Hepatocyte (in vitro differentiated cells): ENCODE data around the gene NINJ1. TPM values are rescaled to one million over a fixed set of nuclear protein-coding genes. Genes with fewer than 3 reads are reported as not detected.

Source experiments
- DNase-seq: peaks from one replicate; pipeline ENCODE4 v3.0.0-alpha.2; 2016; ENCODE audit warnings: low spot score
- H2AFZ ChIP-seq: fragments of 200-600 bp; sonication (generic); 2 replicates; pipeline ENCODE4 v1.6.0; 2016; ENCODE audit warnings: antibody characterized with exemption, mild to moderate bottlenecking
- H3K27ac ChIP-seq: fragments of 200-600 bp; sonication (generic); 2 replicates; pipeline ENCODE4 v1.5.1; 2016; ENCODE audit warnings: mild to moderate bottlenecking
- H3K27me3 ChIP-seq: fragments of 200-600 bp; sonication (generic); 2 replicates; pipeline ENCODE4 v1.6.1; 2016
- H3K36me3 ChIP-seq: fragments of 200-600 bp; sonication (generic); replicated peaks from 2 replicates; pipeline ENCODE4 v1.5.1; 2016; ENCODE audit warnings: low read depth; ENCODE audit not compliant: insufficient read depth
- H3K4me1 ChIP-seq: fragments of 200-600 bp; sonication (generic); 2 replicates; pipeline ENCODE4 v1.5.1; 2016; ENCODE audit warnings: mild to moderate bottlenecking, moderate library complexity; ENCODE audit not compliant: insufficient read depth
- H3K4me2 ChIP-seq: fragments of 200-600 bp; sonication (generic); 2 replicates; pipeline ENCODE4 v1.6.0; 2016
- H3K4me3 ChIP-seq: fragments of 200-600 bp; sonication (generic); 2 replicates; pipeline ENCODE4 v1.5.1; 2016; ENCODE audit warnings: mild to moderate bottlenecking
- H3K79me2 ChIP-seq: fragments of 200-600 bp; sonication (generic); 2 replicates; pipeline ENCODE4 v1.6.0; 2017; ENCODE audit warnings: mild to moderate bottlenecking
- H3K9me2 ChIP-seq: fragments of 200-600 bp; sonication (generic); replicated peaks from 2 replicates; pipeline ENCODE4 v1.6.0; 2017; ENCODE audit warnings: mild to moderate bottlenecking; ENCODE audit not compliant: insufficient read depth
- H3K9me3 ChIP-seq: fragments of 200-600 bp; sonication (generic); 2 replicates; pipeline ENCODE4 v1.5.1; 2016; ENCODE audit warnings: low read depth, mild to moderate bottlenecking
- H4K20me1 ChIP-seq: fragments of 200-600 bp; sonication (generic); 2 replicates; pipeline ENCODE4 v1.6.0; 2016; ENCODE audit warnings: mild to moderate bottlenecking; ENCODE audit not compliant: insufficient read depth, poor library complexity, severe bottlenecking
- EZH2 ChIP-seq: fragments of 200-600 bp; sonication (generic); IDR thresholded peaks from 2 replicates; pipeline ENCODE4 v1.6.1; 2016; ENCODE audit warnings: antibody characterized with exemption, mild to moderate bottlenecking, borderline replicate concordance
- EZH2phosphoT487 ChIP-seq: fragments of 200-600 bp; sonication (generic); IDR thresholded peaks from one replicate; pipeline ENCODE4 v1.6.1; 2018; ENCODE audit warnings: antibody characterized with exemption, mild to moderate bottlenecking, low read depth, moderate library complexity; ENCODE audit not compliant: unreplicated experiment, severe bottlenecking
- WGBS: methylation state at CpG from one replicate; pipeline ENCODE4 v1.1.6; 2016; ENCODE audit warnings: low lambda C conversion rate; ENCODE audit errors: missing lambda C conversion rate; 5-methylcytosine and 5-hydroxymethylcytosine counted together
- polyA plus RNA-seq: library from polyadenylated mRNA; unstranded; fragments of >200 nt; fragmentation: Nextera tagmentation; extraction: Ambion mirVana; gene quantifications from 2 replicates; pipeline ENCODE4 v1.2.1, GENCODE V29; 2016
- total RNA-seq: library from RNA; depleted of rRNA; stranded (reverse); fragments of >200 nt; gene quantifications from 2 replicates; pipeline ENCODE4 v1.2.3, GENCODE V29; 2014
- TF ChIP-seq, protein P1 (sequence below): fragments of 200-600 bp; sonication (generic); IDR thresholded peaks from 2 replicates; pipeline ENCODE4 v1.5.1; 2016; ENCODE audit warnings: antibody characterized with exemption, mild to moderate bottlenecking; ENCODE audit not compliant: poor library complexity

Gene NINJ1
- total and polyA plus RNA-seq, 2 experiments from 2014 or later = 55.4 to 135 TPM

DNA sequence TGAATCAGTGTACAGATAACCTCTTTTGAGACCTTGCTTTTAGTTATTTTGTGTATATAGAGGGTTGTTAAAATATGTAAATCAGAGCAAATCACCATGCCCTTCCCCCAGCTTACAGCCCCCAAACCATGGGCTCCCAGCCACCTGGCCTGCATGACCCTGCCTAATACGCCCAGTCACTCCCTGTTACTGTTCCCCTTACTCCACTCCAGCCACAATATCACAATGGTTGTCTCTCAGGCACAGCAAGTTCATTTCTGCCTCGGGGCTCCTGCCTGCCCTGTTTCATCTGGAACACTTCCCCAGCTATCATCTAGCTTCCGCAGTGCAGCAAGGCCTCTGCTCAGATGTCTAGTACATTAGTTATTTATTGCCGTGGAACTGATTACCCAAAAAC is 43.0 kb downstream of the NINJ1 start:
- no peaks in the 10 kb centered on the region for H3K36me3 ChIP-seq
- H3K79me2 ChIP-seq = no peaks in the 10 kb centered on the region
- H3K4me1 ChIP-seq = peaks cover 14% of the 10 kb centered on the region
- H3K9me2 ChIP-seq = no peaks in the 10 kb centered on the region
- H4K20me1 ChIP-seq = no peaks in the 10 kb centered on the region
- no peak overlapping the region for H2AFZ ChIP-seq
- 83% methylated on average over 4 of the region's 4 CpGs for WGBS
- DNase-seq = no peak
- no peak overlapping the region for H3K4me2 ChIP-seq
- TF ChIP-seq, protein P1, sequence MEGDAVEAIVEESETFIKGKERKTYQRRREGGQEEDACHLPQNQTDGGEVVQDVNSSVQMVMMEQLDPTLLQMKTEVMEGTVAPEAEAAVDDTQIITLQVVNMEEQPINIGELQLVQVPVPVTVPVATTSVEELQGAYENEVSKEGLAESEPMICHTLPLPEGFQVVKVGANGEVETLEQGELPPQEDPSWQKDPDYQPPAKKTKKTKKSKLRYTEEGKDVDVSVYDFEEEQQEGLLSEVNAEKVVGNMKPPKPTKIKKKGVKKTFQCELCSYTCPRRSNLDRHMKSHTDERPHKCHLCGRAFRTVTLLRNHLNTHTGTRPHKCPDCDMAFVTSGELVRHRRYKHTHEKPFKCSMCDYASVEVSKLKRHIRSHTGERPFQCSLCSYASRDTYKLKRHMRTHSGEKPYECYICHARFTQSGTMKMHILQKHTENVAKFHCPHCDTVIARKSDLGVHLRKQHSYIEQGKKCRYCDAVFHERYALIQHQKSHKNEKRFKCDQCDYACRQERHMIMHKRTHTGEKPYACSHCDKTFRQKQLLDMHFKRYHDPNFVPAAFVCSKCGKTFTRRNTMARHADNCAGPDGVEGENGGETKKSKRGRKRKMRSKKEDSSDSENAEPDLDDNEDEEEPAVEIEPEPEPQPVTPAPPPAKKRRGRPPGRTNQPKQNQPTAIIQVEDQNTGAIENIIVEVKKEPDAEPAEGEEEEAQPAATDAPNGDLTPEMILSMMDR = no peak
- no peak for TF ChIP-seq EZH2phosphoT487
- TF ChIP-seq EZH2 = no peak
- no peaks in the 10 kb centered on the region for H3K27me3 ChIP-seq
- peak overlapping the region; percentile 35 for H3K27ac ChIP-seq
- H3K9me3 ChIP-seq = no peaks in the 10 kb centered on the region
- H3K4me3 ChIP-seq = no peak overlapping the region

DNA sequence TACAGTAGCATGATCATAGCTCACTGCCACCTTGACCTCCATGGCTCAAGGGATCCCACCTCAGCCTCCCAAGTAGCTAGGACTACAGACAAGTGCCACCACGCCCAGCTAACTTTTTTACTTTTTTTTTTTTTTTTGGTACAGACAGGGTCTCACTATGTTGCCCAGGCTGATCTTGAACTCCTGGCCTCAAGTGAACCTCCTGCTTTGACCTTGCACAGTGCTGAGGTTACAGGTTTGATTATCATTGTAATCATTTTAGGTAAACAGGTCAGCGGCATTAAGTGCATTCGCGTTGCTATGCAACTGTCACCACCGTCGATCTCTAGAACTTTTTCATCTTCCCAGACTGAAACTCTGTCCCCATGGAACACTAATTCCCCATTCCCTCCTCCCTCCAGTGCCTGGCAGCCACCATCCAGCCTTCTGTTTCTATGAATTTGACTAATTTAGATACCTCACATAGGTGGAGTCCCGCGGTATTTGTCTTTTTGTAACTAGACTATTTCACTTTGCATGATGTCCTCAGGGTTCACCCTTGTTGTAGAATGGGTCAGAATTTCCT is 43.9 kb downstream of the NINJ1 start:
- TF ChIP-seq, protein P1 = no peak
- TF ChIP-seq EZH2 (no peak), EZH2phosphoT487 (no peak)
- DNase-seq = no peak
- Histone ChIP-seq H3K36me3 (no peaks in the 10 kb centered on the region), H3K9me3 (no peaks in the 10 kb centered on the region), H3K79me2 (no peaks in the 10 kb centered on the region), H3K27me3 (no peaks in the 10 kb centered on the region), H2AFZ (no peak overlapping the region), H3K9me2 (no peaks in the 10 kb centered on the region), H3K4me3 (no peak overlapping the region), H3K4me1 (peaks cover 15% of the 10 kb centered on the region), H3K4me2 (no peak overlapping the region), H3K27ac (no peak overlapping the region), H4K20me1 (no peaks in the 10 kb centered on the region)
- WGBS = 79% methylated on average over 8 of the region's 8 CpGs

DNA sequence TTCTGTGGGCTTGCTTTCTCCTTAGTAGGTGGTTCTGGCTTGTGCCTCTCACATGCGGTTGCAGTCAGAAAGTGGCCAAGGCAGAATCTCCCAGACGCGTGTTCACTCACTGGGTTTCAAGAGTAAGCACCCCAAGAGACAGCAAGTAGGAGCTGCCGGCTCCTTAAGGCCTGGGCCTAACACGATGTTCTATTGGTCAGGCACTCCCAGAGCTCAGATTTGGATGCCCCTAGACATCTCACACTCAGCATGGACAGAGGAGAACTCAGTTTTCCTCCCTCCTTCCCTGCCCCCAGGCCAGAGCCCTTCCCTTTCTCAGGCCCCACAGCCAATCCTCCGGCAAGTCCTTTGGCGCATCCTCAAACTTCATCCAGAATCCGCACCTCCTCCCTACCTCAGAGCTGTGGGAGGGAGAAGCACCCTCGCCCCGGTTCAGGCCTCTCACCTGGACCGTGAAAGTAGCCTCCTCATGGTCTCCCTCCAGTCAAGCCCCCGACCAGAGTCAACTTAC is 44.5 kb downstream of the NINJ1 start:
- H2AFZ ChIP-seq = no peak overlapping the region
- no peak for TF ChIP-seq EZH2phosphoT487
- TF ChIP-seq, protein P1 = no peak
- H3K4me1 ChIP-seq = peaks cover 15% of the 10 kb centered on the region
- H3K27ac ChIP-seq = no peak overlapping the region
- no peaks in the 10 kb centered on the region for H3K27me3 ChIP-seq
- H3K4me2 ChIP-seq = no peak overlapping the region
- WGBS = 86% methylated on average over 12 of the region's 12 CpGs
- no peak overlapping the region for H3K4me3 ChIP-seq
- no peak for DNase-seq
- H3K9me2 ChIP-seq = no peaks in the 10 kb centered on the region
- H4K20me1 ChIP-seq = no peaks in the 10 kb centered on the region
- H3K79me2 ChIP-seq = no peaks in the 10 kb centered on the region
- H3K9me3 ChIP-seq = no peaks in the 10 kb centered on the region
- no peaks in the 10 kb centered on the region for H3K36me3 ChIP-seq
